ENCODE data around the gene EYA3. TPM values are rescaled to one million over a fixed set of nuclear protein-coding genes. Genes with fewer than 3 reads are reported as not detected.

Gene EYA3, protein sequence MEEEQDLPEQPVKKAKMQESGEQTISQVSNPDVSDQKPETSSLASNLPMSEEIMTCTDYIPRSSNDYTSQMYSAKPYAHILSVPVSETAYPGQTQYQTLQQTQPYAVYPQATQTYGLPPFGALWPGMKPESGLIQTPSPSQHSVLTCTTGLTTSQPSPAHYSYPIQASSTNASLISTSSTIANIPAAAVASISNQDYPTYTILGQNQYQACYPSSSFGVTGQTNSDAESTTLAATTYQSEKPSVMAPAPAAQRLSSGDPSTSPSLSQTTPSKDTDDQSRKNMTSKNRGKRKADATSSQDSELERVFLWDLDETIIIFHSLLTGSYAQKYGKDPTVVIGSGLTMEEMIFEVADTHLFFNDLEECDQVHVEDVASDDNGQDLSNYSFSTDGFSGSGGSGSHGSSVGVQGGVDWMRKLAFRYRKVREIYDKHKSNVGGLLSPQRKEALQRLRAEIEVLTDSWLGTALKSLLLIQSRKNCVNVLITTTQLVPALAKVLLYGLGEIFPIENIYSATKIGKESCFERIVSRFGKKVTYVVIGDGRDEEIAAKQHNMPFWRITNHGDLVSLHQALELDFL
- total RNA-seq: 9.4 TPM

DNA sequence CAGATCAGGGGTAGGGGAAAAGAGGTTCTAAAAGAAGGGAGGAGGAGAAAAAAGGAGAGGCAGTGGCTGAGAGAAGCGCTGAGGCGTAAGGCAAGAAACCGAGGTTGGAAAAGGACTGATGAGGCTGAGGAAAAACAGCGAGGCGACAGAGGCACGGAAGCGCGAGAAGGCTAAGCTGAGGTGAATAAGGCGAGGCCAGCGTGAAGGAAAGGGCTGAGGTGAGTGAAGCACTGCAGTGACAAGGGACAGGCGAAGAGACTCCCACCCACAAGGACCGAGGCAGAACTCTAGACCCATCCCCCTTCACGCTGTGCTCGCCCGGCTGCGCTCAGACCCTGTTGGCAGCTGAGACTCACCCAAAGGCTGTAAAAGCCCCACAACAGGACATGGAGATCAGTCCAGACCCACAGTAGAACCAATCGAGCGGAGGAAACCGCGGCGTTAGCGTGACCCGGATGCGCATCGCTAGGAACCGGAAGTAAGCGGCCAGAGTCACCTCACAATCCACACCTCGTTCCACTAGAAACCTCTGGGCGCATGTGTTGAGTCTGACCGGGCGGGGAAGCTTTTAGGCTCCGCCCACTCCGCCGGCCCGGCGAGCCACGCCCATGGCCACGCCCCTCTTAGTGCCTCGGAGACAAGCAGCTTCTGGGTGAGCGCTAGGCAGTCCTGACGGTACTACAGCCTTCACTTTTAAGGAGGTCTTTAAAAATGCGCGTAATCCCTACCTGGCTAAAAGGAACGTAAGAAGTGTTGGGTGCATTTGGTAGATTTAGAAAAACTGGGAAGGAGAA lies at the start of gene EYA3:
Gene EYA3 (minus strand): TSS at position 443 of the 794 bp plus-strand sequence. CDS start 30,584 bp downstream, outside the sequence.
- DNase-seq (ENCODE audit: low spot score in 2 of 2) (peak; percentile 80 to 97), FAIRE-seq (no peak)

DNA sequence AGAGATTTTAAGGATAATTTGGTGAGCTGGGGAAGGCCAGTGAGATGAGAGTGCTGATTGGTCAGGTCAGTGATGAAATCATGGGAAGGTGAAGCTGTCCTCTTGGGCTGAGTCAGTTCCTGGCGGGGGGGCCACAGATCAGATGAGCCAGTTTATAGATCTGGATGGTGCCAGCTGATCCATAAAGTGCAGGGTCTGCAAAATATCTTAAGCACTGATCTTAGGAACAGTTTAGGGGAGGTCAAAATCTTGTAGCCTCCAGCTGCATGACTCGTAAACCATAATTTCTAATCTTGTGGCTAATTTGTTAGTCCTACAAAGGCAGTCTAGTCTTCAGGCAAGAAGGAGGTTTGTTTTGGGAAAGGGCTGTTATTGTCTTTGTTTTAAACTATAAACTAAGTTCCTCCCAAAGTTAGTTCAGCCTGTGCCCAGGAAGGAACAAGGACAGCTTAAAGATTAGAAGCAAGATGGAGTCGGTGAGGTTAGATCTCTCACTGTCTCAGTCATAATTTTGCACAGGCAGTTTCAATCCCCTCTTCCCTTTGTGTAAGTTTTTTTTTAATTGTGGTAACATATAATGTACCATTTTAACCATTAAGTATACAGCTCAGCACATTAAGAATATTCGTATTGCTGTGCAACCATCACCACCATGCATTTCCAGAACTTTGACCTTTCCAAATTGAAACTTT lies 48.7 kb upstream of the EYA3 start:
- DNase-seq (ENCODE audit: low spot score in 2 of 2) (no peak), FAIRE-seq (no peak)

DNA sequence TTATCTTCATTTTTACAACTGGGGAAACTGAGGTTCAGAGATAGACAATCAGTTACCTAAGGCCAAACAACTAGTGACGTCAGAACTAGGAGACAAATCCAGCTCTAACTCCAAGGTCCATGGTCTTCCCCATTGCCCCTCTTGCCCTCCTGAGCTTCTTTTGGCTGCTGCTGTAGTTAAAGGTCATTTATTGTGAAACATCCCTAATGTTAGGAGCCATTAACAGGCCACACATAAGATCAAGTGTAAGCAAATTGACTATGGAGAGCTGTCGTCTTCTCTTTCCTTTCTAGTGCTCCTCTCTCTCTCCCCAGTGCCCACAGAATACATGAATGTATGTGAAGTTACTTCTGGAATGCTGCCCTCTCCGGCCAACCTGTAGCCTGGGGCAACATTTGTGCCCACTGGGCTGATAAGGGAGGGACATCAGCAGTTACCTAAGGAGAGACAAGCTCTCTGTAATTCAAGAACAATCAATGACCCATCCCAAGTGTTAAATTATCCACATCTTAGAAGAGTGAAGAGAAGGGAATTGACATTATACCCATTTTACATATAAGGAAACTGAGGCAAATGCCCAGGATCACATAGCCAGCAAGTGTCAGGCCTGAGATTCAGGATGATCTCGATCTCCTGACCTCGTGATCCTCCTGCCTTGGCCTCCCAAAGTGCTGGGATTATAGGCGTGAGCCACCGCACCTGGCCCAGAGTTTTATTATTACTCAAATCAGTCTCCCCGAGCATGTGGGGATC lies 47.9 kb upstream of the EYA3 start:
- FAIRE-seq (no peak), DNase-seq (ENCODE audit: low spot score in 2 of 2) (no peak)

DNA sequence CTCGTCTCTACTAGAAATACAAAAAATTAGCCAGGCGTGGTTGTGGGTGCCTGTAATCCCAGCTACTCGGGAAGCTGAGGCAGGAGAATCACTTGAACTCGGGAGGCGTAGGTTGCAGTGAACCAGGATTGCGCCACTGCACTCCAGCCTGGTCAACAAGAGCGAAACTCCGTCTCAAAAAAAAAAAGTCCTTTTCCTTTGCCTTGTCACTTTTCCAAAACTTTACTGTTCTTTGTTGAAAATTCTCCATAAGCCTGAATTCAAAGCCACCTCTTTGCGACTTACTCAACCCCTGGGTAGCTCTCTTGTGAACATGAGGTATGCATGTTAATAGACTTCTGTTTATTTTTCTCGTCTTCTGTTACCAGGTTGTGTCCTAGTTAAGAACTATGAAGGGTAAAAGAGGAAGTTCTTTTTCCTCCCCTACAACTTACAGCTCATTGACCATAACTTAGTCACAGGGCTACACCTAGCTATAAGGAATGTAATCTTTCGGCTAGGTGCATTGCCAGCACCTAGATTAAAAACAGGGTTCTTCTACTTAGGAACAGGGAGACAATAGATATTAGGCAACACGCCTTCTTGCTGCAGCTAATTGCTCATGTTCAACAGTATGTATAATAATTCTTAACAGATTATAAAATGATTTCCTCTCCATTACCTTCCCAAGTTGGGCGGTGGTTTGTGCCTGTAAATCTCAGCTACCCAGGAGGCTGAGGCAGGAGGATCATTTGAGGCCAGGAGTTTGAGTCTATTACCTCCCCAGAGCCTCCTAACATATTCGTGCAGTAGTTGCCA lies 47.2 kb upstream of the EYA3 start:
- DNase-seq (ENCODE audit: low spot score in 2 of 2): no peak
- FAIRE-seq: no peak

DNA sequence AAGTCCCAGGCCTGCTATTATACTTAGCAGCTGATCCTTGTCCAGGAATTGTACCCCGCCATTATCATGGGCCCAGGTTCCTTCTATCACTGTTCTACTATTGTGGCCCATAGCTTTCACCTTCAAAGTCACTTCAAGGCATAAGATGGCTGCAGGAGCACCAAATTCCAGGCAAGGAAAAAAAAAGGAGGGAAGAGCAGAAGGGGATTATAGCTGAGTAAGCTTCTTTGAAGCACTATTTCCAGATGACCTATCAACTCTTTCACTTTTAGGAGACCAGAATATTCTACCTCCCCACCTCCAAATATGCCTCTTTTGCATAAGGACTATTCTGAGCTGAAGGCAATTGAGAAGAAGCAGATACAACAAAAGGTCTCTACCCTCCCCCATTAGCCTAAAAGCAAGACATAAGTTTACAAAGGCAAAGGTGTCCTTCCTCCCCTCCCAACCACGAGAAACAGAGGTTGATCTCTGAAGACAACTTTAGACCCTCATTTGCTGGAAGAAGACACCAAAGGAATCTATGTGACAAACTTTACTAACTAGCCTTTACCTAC lies 46.3 kb upstream of the EYA3 start:
- no peak for DNase-seq (ENCODE audit: low spot score in 2 of 2)
- no peak for FAIRE-seq

DNA sequence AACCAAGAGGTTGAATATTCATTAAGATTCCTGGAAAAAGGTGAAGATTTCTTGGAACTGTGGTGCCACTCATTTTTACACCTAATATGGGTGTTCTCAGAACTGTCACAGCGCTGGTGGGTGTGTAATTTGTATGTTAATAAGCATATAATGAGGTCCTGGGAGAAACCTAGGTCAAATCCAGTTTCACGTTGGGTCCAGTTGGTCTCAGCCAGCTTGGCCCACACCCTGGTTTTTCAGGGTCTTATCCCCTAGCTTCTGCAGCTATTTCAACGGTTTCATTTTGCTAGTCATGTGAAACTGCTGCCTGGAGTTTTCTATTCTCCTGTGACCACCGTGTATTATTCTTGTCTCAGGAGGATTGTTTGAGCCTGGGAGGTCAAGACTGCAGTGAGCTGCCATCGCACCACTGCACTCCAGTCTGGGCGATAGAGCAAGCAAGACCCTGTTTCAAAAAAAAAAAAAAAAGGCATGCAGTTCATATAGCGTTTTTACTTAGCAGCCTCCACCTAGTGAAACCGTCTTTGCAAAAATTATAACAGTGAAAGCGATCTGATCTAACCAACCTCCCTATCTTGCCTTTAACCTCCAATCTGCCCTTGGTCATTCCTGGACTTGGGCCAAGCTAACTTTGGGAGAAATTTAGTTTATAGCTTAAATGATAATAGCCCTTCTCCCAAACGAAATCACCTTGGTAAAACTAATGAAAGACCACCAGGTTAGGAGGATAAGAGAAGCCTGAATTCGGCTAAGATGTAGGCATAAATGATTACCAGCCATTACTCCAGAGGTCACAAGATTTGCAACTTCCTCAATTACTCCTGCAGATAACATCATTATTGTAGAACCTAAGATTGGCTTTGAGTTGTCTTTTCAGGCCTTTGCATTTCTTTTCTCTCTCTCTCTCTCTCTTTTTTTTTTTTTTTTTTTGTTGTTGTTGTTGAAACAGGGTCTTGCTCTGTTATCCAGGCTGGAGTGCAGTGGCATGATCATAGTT lies 44.1 kb upstream of the EYA3 start:
- FAIRE-seq (no peak), DNase-seq (ENCODE audit: low spot score in 2 of 2) (no peak)

DNA sequence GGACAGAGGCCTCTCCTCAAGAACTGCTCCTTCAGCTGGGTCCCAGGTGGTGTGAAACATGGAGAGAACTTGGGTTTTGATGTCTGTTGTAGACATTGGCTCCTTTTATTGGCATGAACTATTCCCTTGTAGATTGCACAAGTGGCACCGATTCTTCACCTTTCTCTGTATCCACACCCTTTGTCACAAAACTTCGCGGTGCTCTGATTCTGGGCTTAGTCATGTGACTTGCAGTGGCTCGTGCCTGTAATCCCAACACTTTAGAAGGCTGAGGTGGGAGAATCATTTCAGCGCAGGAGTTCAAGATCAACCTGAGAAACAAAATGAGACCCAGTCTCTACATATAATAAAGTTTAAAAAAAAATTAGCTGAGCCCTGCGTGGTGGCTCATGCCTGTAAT lies 42.5 kb upstream of the EYA3 start:
- DNase-seq (ENCODE audit: low spot score in 2 of 2): no peak
- no peak for FAIRE-seq

DNA sequence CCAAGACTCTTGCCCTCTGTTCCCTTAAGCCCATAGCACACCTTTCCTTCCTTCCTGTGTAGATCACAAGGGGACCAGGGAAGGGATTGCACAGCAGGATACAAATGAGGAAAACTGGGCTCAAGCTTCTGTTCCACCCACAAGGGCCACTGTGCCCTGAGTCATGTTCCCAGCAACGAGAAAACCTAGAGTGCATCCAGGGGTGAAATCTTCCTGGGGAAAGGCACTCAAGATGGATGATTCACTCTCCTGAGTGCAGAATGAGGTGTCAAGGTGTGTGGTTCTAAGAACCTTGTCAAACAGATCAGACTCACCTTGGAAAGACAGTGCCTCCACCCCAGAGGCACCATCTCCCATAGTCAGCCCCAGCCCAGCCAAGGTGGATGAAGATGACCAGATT lies 40.7 kb upstream of the EYA3 start:
- DNase-seq (ENCODE audit: low spot score in 2 of 2): no peak

DNA sequence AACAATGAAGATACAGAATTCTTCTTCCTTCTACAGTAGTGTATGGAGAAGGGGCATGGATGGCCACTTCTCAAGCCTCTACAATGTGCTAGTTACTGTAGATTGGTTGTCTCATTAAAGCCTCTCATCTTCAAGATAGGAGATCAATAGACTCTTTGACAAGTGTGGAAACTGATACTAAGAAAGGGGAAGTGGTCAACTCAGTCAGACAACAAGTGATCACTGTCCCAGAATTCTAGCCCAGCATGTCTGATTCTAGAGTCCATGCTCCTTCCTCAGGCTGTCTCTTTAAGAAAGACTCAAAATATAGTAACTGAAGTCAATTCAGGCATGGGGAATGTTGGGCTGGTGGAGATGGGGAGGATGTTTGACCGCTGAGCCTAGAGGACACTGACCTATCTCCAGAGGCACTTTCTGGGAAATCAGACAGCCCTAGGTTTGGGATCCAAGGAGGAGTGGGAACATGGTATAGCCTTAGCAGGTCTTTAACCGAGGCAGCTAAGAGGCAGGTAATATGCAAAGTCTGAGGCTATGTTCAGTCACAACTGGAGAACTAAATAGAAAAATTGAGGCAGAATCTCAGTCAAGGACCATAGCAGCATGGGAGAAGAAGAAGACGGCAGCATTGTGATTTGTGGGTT lies 39.3 kb upstream of the EYA3 start:
- no peak for DNase-seq (ENCODE audit: low spot score in 2 of 2)
- FAIRE-seq: no peak

More for the DNA sequence above, 40.7 kb upstream of the EYA3 start:
- FAIRE-seq: no peak

DNA sequence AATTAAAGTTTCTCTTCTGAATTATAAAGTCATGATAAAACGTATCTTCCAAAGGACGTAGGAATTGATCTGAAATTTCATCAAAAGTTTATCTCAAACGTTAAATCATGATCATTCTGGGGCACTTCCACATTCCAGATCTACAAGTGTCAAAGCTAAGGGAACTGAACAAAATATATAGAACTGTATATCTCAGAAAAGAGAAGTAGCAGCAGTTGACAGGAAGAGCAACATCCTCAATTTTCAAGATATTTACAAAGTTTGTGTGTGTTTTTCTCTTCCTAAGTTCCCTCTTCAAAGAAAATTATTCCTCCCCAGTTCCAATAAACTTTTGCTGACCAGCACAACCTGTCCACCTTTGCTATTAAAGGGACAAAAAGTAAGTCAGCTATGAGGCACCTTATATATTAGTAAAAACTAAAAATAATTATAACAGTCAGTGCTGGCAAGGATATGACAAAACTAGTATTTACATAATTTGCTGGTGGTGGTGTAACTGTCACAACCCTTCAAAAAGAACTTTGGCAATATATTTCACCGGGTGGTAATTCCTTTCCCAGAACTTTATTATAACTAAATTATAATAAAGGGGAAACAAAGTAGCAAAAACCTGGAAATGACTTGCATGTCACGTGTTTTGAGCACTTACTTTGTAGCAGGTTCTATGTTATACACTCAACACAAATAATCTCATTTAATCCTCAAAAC lies 38.5 kb upstream of the EYA3 start:
- no peak for DNase-seq (ENCODE audit: low spot score in 2 of 2)
- no peak for FAIRE-seq

DNA sequence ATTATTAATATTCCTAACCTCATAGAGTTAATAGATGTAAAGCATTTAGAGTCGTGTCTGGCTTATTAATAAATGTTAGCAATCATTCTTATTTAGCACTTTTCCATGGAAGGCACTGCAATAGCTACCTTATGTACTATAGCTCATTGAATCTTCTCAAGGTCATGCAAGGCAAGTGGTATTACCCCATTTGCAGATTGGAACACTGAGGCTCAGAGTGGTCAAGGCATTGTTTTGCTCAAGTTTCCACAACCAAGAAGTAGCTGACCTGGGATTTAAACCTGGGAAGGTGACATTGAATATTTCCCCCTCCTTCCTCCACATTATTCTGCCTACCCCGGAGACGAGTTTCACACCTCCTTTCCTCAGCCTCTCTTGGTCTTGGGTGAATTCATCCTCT lies 37.8 kb upstream of the EYA3 start:
- DNase-seq (ENCODE audit: low spot score in 2 of 2) (no peak), FAIRE-seq (no peak)

DNA sequence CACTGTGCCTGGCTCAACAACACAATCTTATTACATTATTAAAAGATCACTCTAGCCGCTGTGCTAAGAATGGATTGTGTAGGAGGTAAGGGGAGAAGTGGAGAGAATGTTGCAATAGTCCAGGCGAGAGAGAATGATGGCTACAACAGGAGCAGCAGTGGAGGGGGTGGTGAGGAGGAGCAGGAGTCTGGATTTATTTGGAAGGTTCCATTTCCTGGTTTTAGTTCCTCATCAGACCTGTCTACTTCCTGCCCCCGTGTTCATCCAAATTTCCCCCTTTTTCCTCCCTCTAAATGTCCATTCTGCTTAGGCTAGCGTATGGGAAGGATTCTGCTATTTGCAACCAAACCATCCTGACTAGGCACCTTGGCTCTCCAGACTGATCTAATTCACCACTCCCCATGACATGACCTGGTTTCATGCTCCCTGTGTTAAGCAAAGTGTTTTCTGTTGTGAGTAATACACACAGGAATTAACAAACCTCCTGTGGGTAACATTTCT lies 35.1 kb upstream of the EYA3 start:
- FAIRE-seq: no peak

DNA sequence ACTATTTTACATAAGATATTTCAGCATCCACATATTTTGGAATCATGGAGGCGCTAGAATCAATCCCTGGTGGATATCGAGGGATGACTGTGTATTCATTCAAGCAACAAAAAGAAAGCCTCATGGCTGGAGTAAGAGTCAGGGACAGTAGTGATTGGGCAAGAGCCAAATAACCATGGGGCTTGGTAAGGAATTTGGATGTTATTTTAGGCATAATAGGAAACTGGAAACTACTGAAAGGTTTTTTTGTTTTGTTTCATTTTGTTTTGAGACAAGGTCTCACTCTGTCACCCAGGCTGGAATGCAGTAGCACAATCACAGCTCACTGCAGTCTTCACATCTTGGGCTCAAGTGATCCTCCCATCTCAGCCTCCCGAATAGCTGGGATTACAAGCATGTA lies 33.8 kb upstream of the EYA3 start:
- FAIRE-seq (no peak), DNase-seq (ENCODE audit: low spot score in 2 of 2) (no peak)

More for the DNA sequence above, 35.1 kb upstream of the EYA3 start:
- DNase-seq (ENCODE audit: low spot score in 2 of 2): no peak

DNA sequence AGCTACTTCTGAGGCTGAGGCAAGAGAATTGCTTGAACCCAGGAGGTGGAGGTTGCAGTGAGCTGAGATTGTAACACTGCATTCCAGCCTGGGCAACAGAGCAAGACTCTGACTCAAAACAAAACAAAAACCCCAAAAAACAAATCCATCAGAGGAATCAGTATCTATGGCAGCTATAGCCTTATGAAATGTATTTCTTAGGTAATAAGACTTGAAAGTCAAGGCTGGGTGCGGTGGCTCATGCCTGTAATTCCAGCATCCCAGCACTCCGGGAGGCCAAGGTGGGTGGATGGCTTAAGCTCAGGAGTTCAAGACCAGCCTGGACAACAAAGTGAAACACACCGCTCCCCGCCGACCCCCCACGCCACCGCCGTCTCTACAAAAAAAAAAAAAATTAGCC lies 31.1 kb upstream of the EYA3 start:
- no peak for FAIRE-seq
- DNase-seq (ENCODE audit: low spot score in 2 of 2): no peak

DNA sequence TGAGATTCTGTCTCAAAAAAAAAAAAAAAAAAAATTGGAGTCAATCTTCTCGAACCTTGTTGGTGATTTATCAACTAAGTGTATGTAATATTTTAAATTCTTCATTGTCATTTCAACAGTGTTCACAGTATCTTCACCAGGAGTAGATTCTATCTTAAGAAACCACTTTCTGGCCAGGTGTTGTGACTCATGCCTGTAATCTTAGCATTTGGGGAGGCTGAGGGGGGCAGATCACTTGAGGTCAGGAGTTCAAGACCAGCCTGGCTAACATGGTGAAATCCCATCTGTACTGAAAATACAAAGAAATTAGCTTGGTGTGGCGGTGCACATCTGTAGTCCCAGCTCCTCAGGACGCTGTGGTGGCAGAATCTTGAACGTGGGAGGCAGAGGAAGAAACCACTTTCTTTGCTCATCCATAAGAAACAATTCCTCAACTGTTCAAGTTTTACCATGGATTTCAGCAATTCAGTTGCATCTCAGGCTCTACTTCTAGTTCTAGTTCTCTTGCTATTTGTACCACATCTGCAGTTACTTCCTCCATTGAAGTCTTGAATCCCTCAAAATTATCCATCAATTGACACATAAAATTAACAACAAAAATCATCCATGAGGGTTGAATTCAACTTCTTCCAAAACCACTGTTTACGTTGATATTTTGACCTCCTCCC lies 30.4 kb upstream of the EYA3 start:
- DNase-seq (ENCODE audit: low spot score in 2 of 2) (no peak), FAIRE-seq (no peak)

DNA sequence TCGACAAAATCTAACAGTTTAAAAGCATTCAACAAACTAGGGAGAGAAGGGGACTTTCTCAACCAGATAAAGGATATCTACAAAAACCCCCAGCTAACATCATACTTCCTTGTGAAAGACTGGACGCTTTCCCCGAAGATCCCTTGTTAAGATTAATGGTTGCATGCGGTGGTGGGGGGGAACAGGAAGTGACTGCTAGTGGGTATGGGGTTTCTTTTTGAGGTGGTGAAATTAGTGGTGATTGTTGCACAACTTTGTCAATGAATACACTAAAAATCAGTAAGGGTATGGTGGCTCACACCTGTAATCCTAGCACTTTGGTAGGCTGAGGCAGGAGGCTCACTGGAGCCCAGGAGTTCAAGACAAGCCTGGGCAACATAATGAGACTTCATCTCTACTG lies 26.9 kb upstream of the EYA3 start:
- DNase-seq (ENCODE audit: low spot score in 2 of 2) (no peak), FAIRE-seq (no peak)
